Ishikawa (cell line): ENCODE measurements around the gene RCE1.

Experiments
- CEBPB ChIP-seq: IDR thresholded peaks from 2 replicates; pipeline ENCODE4 v1.6.1; 2012
- CREB1 ChIP-seq: IDR thresholded peaks from 2 replicates; pipeline ENCODE4 v1.6.1; 2012; ENCODE audit warnings: low read depth
- EGR1 ChIP-seq: IDR thresholded peaks from 2 replicates; pipeline ENCODE4 v1.6.1; 2012
- EP300 ChIP-seq: IDR thresholded peaks from 2 replicates; pipeline ENCODE4 v1.6.1; 2012; ENCODE audit warnings: borderline replicate concordance
- FOXM1 ChIP-seq: IDR thresholded peaks from 2 replicates; pipeline ENCODE4 v1.6.1; 2012; ENCODE audit warnings: low read depth, borderline replicate concordance
- MAX ChIP-seq: IDR thresholded peaks from 2 replicates; pipeline ENCODE4 v1.6.1; 2012
- NFIC ChIP-seq: IDR thresholded peaks from 2 replicates; pipeline ENCODE4 v1.6.1; 2012
- RAD21 ChIP-seq: IDR thresholded peaks from 2 replicates; pipeline ENCODE4 v1.6.1; 2012; ENCODE audit warnings: low read depth
- TAF1 ChIP-seq: IDR thresholded peaks from 2 replicates; pipeline ENCODE4 v1.6.1; 2012; ENCODE audit warnings: low read depth, mild to moderate bottlenecking
- TCF12 ChIP-seq: IDR thresholded peaks from 2 replicates; pipeline ENCODE4 v1.6.1; 2012; ENCODE audit warnings: low read depth
- TEAD4 ChIP-seq: IDR thresholded peaks from 2 replicates; pipeline ENCODE4 v1.6.1; 2012
- USF1 ChIP-seq: IDR thresholded peaks from 2 replicates; pipeline ENCODE4 v1.6.1; 2012
- YY1 ChIP-seq: IDR thresholded peaks from 2 replicates; pipeline ENCODE4 v1.6.1; 2012; ENCODE audit warnings: low read depth
- ZBTB7A ChIP-seq: IDR thresholded peaks from 2 replicates; pipeline ENCODE4 v1.6.1; 2012; ENCODE audit warnings: low read depth
- TF ChIP-seq, protein P1 (sequence below): IDR thresholded peaks from 2 replicates; pipeline ENCODE4 v1.6.1; 2012; ENCODE audit warnings: low read depth, mild to moderate bottlenecking

RCE1 gene

DNA sequence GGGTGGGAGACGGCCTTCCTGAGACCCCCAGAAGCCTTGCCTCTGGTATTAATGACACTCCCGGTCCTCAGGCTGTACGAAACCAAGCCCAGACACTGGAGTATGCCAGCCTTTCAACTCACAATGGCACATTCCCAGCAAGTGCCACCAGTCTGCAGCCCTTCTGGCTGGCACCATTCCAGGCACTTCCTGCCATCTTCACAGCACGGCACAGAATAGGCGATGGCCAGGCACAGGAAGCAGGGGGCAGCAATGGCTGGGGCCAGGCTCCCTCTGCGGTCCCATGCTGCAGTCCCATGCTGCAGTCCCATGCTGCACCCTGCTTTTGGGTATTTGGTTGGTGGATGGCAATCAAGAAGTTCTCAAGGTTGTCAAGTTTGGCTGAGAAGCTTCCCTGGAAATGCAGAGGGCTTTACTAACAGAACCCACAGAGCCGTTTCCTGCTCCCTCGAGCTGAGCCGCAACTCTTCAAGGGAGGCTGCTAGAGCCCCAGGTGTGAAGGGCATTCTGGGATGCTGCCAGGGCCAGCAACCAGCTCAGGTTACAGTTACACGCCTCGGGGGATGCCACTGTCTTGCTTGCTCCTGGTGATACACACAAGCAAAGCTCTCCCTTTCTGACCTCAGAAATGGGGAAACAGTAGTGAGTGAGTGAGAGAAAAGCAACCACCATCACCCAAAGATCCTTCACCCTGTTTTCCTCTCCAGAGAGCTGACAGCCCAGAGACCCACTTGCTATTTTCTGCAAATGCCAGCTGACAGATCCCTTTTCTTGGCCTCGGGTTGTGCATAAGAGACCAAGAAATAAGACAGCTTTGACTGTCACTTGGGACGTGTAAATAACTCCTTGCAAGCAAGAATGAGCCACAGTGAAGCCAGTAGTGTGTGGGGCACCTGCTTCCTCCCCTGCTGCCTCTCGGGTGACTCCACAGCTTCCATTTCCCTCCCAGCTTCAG is 37.5 kb downstream of the RCE1 start:
- no peak; the same call in 1 of the 2 replicates for TF ChIP-seq RAD21
- TF ChIP-seq TCF12 = peak; percentile 77
- no peak; the same call in 1 of the 2 replicates for TF ChIP-seq EP300
- no peak for TF ChIP-seq FOXM1
- TF ChIP-seq YY1 = peak; percentile 57
- TF ChIP-seq TAF1 = no peak
- TF ChIP-seq USF1 = peak; percentile 22; the same call in 1 of the 2 replicates
- no peak for TF ChIP-seq CREB1
- TF ChIP-seq NFIC = peak; percentile 78
- TF ChIP-seq MAX = peak; percentile 97
- TF ChIP-seq TEAD4 = peak; percentile 8

- peak; percentile 12; the same call in 1 of the 2 replicates for TF ChIP-seq RAD21
- no peak for TF ChIP-seq EP300
These were observed 38.2 kb downstream of the RCE1 start for GRCh38 chr11:66881451-66881835.

GRCh38 chr11:66881927-66882452 is 38.7 kb downstream of the RCE1 start:
- TF ChIP-seq TEAD4 (no peak), CREB1 (no peak), MAX (no peak), TAF1 (no peak), USF1 (no peak), CEBPB (no peak), RAD21 (no peak), NFIC (no peak), YY1 (no peak), FOXM1 (no peak), EP300 (no peak), TCF12 (no peak), EGR1 (no peak), ZBTB7A (no peak)
- TF ChIP-seq, protein P1, sequence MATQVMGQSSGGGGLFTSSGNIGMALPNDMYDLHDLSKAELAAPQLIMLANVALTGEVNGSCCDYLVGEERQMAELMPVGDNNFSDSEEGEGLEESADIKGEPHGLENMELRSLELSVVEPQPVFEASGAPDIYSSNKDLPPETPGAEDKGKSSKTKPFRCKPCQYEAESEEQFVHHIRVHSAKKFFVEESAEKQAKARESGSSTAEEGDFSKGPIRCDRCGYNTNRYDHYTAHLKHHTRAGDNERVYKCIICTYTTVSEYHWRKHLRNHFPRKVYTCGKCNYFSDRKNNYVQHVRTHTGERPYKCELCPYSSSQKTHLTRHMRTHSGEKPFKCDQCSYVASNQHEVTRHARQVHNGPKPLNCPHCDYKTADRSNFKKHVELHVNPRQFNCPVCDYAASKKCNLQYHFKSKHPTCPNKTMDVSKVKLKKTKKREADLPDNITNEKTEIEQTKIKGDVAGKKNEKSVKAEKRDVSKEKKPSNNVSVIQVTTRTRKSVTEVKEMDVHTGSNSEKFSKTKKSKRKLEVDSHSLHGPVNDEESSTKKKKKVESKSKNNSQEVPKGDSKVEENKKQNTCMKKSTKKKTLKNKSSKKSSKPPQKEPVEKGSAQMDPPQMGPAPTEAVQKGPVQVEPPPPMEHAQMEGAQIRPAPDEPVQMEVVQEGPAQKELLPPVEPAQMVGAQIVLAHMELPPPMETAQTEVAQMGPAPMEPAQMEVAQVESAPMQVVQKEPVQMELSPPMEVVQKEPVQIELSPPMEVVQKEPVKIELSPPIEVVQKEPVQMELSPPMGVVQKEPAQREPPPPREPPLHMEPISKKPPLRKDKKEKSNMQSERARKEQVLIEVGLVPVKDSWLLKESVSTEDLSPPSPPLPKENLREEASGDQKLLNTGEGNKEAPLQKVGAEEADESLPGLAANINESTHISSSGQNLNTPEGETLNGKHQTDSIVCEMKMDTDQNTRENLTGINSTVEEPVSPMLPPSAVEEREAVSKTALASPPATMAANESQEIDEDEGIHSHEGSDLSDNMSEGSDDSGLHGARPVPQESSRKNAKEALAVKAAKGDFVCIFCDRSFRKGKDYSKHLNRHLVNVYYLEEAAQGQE = no peak

GRCh38 chr11:66882561-66883015 is 39.3 kb downstream of the RCE1 start:
- TF ChIP-seq TCF12 (0 out of 2 replicates have a peak, but pooled peaks have one; percentile 2), NFIC (peak; percentile 32), ZBTB7A (no peak)

GRCh38 chr11:66883016-66883965 is 40.0 kb downstream of the RCE1 start:
- TF ChIP-seq MAX = peak; percentile 55; the same call in 1 of the 2 replicates
- no peak for TF ChIP-seq TEAD4
- TF ChIP-seq FOXM1 = no peak
- 0 out of 2 replicates have a peak, but pooled peaks have one; percentile 50 for TF ChIP-seq ZBTB7A
- TF ChIP-seq USF1 = 0 out of 2 replicates have a peak, but pooled peaks have one; percentile 32
- TF ChIP-seq RAD21 = peak; percentile 82
- TF ChIP-seq YY1 = no peak; the same call in 1 of the 2 replicates
- no peak for TF ChIP-seq EGR1

GRCh38 chr11:66884443-66884842 is 41.2 kb downstream of the RCE1 start:
- TF ChIP-seq MAX = no peak
- no peak for TF ChIP-seq TCF12
- TF ChIP-seq ZBTB7A = no peak
